Esophagus squamous epithelium (tissue), 5 donors: ENCODE measurements around the gene TRH. TPM values are rescaled to one million over a fixed set of nuclear protein-coding genes. Genes with fewer than 3 reads are reported as not detected.
"Not testable (repeated sequence)": the region's sequence is repeated elsewhere in the genome, so short reads cannot be mapped to it uniquely, and the experiment has no call there.

Source experiments
- DNase-seq: peaks from one replicate; lab custom pipeline; 2025; lab: John Stamatoyannopoulos, UW
- H3K27ac ChIP-seq, 4 donors: fragments of 200-600 bp; sonication (generic); one replicate each; pipeline ENCODE4 v1.5.1; 2016 to 2019; ENCODE audit warnings: mild to moderate bottlenecking in 1 of 4
- H3K27me3 ChIP-seq, 4 donors: fragments of 200-600 bp; sonication (generic); 1 replicate in 3 of 4; 2 replicates in 1 of 4; pipeline versions ENCODE4 v1.5.1 to v1.6.0; 2017 to 2021; ENCODE audit warnings: antibody characterized with exemption in 1 of 4
- H3K36me3 ChIP-seq, 3 donors: fragments of 200-600 bp; sonication (generic); one replicate each; pipeline ENCODE4 v1.5.1; 2016 to 2019
- H3K4me1 ChIP-seq, 3 donors: fragments of 200-600 bp; sonication (generic); one replicate each; pipeline ENCODE4 v1.5.1; 2017 to 2019
- H3K4me3 ChIP-seq, 4 donors: fragments of 200-600 bp; sonication (generic); 1 replicate in 3 of 4; 2 replicates in 1 of 4; pipeline ENCODE4 v1.5.1; 2016 to 2019; ENCODE audit warnings: mild to moderate bottlenecking in 2 of 4, moderate library complexity in 1 of 4
- H3K9me3 ChIP-seq, 3 donors: fragments of 200-600 bp; sonication (generic); one replicate each; pipeline ENCODE4 v1.5.1; 2016 to 2019
- WGBS, 2 donors: methylation state at CpG; one replicate each; pipeline ENCODE4 v1.1.5; 2018; 5-methylcytosine and 5-hydroxymethylcytosine counted together
- intact Hi-C: fragments of 100-400 bp; cut with DNase I; formaldehyde crosslinking; loops from one replicate; pipeline ENCODE4 v1.15.0; 2022
- total RNA-seq, 4 donors: library from RNA; depleted of rRNA; stranded (reverse); fragments of >200 nt; gene quantifications; one replicate each; pipeline ENCODE4 v1.1.0, GENCODE V29; 2016
- TF ChIP-seq, protein P1 (sequence below), 6 experiments: fragments of 450-650 bp in 4 of 6; fragments of 200-600 bp in 2 of 6; sonication (generic) in 2 of 6; IDR thresholded peaks; one replicate each; pipeline ENCODE4 v1.5.1; 2016 to 2019; ENCODE audit warnings: antibody characterized with exemption in 6 of 6, mild to moderate bottlenecking in 4 of 6, moderate library complexity in 4 of 6
- donor health status: DM: yes; HTN: yes; CAD: no.

TRH gene
- total RNA-seq, 4 donors from 2014 or later: not detected

DNA sequence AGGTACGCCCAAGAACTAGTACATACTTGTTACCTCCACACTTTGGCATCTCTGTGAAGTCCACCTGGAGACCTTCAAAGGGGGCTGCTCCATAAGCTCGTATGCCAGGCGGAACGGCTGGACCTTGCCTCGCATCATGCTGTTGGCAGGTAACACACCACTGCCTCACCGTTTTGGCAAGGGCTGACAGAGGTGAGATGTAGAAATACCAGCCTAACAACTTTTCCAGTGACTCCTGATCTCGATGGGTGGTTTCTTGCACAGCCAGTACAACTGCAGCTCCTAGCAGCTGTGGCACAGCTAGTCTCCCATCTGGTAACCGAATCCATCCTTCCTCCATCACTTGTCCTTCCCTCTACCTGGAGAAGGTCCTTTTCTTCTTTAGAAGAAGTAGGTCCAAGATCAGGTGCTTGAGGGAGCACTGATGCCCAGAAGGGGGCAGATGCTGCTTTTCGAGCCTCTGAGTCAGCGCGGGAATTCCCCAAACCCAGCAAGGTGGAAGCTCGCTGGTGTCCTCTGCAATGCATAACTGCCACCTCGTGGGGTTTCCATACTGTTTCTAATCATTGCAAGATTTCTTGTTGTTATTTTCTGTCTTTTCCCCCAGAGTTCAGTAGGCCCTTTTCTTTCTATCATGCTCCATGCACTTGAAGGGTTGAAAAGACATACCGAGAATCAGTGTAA, 51.8 kb downstream of the TRH start:
- TF ChIP-seq, protein P1, sequence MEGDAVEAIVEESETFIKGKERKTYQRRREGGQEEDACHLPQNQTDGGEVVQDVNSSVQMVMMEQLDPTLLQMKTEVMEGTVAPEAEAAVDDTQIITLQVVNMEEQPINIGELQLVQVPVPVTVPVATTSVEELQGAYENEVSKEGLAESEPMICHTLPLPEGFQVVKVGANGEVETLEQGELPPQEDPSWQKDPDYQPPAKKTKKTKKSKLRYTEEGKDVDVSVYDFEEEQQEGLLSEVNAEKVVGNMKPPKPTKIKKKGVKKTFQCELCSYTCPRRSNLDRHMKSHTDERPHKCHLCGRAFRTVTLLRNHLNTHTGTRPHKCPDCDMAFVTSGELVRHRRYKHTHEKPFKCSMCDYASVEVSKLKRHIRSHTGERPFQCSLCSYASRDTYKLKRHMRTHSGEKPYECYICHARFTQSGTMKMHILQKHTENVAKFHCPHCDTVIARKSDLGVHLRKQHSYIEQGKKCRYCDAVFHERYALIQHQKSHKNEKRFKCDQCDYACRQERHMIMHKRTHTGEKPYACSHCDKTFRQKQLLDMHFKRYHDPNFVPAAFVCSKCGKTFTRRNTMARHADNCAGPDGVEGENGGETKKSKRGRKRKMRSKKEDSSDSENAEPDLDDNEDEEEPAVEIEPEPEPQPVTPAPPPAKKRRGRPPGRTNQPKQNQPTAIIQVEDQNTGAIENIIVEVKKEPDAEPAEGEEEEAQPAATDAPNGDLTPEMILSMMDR (IDR thresholded peaks at IDR 0.05): peak in 3 of 6 experiments; percentile 21 to 47 (median 31)
- DNase-seq, intact Hi-C loops, H3K27ac ChIP-seq, H3K4me3 ChIP-seq, H3K9me3 ChIP-seq, H3K27me3 ChIP-seq, H3K36me3 ChIP-seq, H3K4me1 ChIP-seq: not testable (repeated sequence)
- 23 to 55% methylated on average over 6 to 9 of the region's 14 CpGs for WGBS, 2 donors

DNA sequence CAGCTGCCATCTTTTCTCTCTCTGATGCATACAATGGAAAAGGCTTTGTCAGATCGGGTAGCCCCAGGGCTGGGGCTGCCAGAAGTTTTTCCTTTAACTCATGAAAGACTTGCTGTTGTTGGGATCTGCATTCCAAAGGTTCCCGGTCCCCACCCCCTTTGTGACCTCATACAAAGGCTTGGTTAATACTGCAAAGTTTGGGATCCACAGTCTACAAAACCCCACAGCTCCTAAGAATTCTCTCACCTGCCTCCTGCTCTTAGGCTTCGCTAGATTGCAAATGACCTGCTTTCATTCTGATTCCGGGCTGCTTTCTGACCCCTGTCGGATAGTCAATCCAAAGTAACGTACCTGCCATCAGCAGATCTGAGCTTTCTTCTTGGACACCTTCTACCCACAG, 52.9 kb downstream of the TRH start:
- H3K9me3 ChIP-seq, H3K36me3 ChIP-seq, H3K4me1 ChIP-seq, DNase-seq, H3K4me3 ChIP-seq, intact Hi-C loops, H3K27me3 ChIP-seq, H3K27ac ChIP-seq: not testable (repeated sequence)
- WGBS, 2 donors: 62 to 68% methylated on average over 4 to 5 of the region's 6 CpGs

Other genes starting within 250 kb of the TRH start
- gene TMCC1, start 81.0 kb upstream of the TRH start, total RNA-seq: 10 to 100 TPM; 13.1 to 23.5 (median 18.4) TPM
- not detected for gene ALG1L2, start 107.1 kb downstream of the TRH start, total RNA-seq